ENCODE measurements around the gene TNFAIP3. TPM values are rescaled to one million over a fixed set of nuclear protein-coding genes. Genes with fewer than 3 reads are reported as not detected.
A peak's percentile ranks its signal among the peaks of the same experiment; 100 is the strongest.

TNFAIP3 gene
- total and polyA plus RNA-seq, 2 of the 4 experiments (the other 2 are of a cell fraction), result 5.0 to 14.2 TPM

DNA sequence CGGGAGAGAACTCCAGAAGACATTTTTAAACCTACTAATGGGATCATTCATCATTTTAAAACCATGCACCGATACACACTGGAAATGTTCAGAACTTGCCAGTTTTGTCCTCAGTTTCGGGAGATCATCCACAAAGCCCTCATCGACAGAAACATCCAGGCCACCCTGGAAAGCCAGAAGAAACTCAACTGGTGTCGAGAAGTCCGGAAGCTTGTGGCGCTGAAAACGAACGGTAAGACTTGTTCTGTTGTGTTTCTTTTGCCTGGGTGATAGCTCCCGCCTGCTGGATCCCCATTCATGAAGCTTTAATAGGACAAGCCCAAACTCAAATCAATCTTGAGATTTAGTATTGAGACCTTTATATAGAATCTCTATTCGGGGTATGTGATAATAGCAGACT lies 4.2 kb downstream of the TNFAIP3 start:
- no peak overlapping the region for H2AFZ ChIP-seq (replicated peaks; ENCODE audit: low read length, poor library complexity)
- peaks cover 22% of the 10 kb centered on the region for H3K36me3 ChIP-seq (ENCODE audit: control insufficient read depth, insufficient read depth, low read length)
- H4K8ac ChIP-seq (ENCODE audit: low read depth in 2 of 2, low read length in 2 of 2), result no peak overlapping the region
- no peak overlapping the region for H2BK15ac ChIP-seq (ENCODE audit: low read depth, low read length)
- H3K18ac ChIP-seq (ENCODE audit: low read depth, low read length), result no peak overlapping the region
- H3K27ac ChIP-seq (ENCODE audit: insufficient read depth, low read length), result no peak overlapping the region
- no peak overlapping the region for H2AK9ac ChIP-seq (replicated peaks; ENCODE audit: low read depth, low read length, poor library complexity)
- H3K23ac ChIP-seq (ENCODE audit: low read depth, low read length), result no peak overlapping the region
- H2BK5ac ChIP-seq (ENCODE audit: low read depth, low read length, poor library complexity, severe bottlenecking), result no peak overlapping the region
- 0 out of 2 replicates have a peak, but pooled peaks cover 6% of the 10 kb centered on the region for H4K20me1 ChIP-seq (ENCODE audit: insufficient read depth, low read length)
- 100% methylated on average over 2 of the region's 11 CpGs; no CpG with 5 or more reads in 1 of the 2 experiments for WGBS, 2 experiments (ENCODE audit: extremely low coverage in 2 of 2, insufficient read length in 1 of 2)
- DNase-seq (no peak), ATAC-seq (ENCODE audit: low read depth) (no peak)
- no peak overlapping the region for H3K4ac ChIP-seq (ENCODE audit: low read depth, low read length)
- H2BK20ac ChIP-seq (ENCODE audit: low read depth, low read length), result no peak overlapping the region
- peaks cover 13 to 51% of the 10 kb centered on the region in 2 experiments for H3K79me1 ChIP-seq (ENCODE audit: low read depth in 1 of 2, low read length in 2 of 2)
- no peaks in the 10 kb centered on the region for H3K9me3 ChIP-seq (ENCODE audit: control insufficient read depth, insufficient read depth, low read length)
- in situ Hi-C loops (cut with MboI; ENCODE audit: low sequenced_read_pairs) (no loop called here), intact Hi-C loops (cut with micrococcal nuclease) (loop anchor here (5.0 kb wide), 1 partner anchor 144 kb away; no protein-coding TSS in a partner anchor), dilution Hi-C loops (cut with HindIII; ENCODE audit: low sequenced_read_pairs, unreplicated experiment) (no loop called here)
- H3K4me1 ChIP-seq (ENCODE audit: control insufficient read depth, insufficient read depth, low read length), result peaks cover 15% of the 10 kb centered on the region
- H3K56ac ChIP-seq (ENCODE audit: extremely low read depth, insufficient read depth, low read length), result no peak overlapping the region
- H2AK5ac ChIP-seq (ENCODE audit: low read depth, low read length), result no peak overlapping the region
- ChIA-PET POLR2A (ENCODE audit: unreplicated experiment) (no interaction called here), CTCF (interaction anchor here (1.0 to 1.5 kb wide), 3 partner anchors 68 to 160 kb away, joined by 3 to 9 read pairs (median 4); no protein-coding TSS in a partner anchor)
- H3K14ac ChIP-seq (replicated peaks; ENCODE audit: low read depth, low read length), result no peak overlapping the region
- H3K27me3 ChIP-seq (ENCODE audit: control insufficient read depth, insufficient read depth, low read length), result no peaks in the 10 kb centered on the region
- TF ChIP-seq RFX5 (IDR thresholded peaks at IDR 0.05; ENCODE audit: low read depth, low read length) (no peak), FOS (IDR thresholded peaks at IDR 0.05; ENCODE audit: low read depth, low read length) (no peak), POLR2A (IDR thresholded peaks at IDR 0.05; ENCODE audit: low read depth, low read length) (no peak), CHD1 (IDR thresholded peaks at IDR 0.05; ENCODE audit: low read depth, low read length) (no peak), NFE2L2 (IDR thresholded peaks at IDR 0.05; ENCODE audit: low read depth, low read length) (no peak), SMC3 (IDR thresholded peaks at IDR 0.05; ENCODE audit: low read depth, low read length) (no peak), MAZ (IDR thresholded peaks at IDR 0.05; ENCODE audit: borderline replicate concordance, low read depth, low read length) (no peak), MXI1 (IDR thresholded peaks at IDR 0.05; ENCODE audit: borderline replicate concordance, low read depth, low read length) (no peak)
- TF ChIP-seq, protein P1, sequence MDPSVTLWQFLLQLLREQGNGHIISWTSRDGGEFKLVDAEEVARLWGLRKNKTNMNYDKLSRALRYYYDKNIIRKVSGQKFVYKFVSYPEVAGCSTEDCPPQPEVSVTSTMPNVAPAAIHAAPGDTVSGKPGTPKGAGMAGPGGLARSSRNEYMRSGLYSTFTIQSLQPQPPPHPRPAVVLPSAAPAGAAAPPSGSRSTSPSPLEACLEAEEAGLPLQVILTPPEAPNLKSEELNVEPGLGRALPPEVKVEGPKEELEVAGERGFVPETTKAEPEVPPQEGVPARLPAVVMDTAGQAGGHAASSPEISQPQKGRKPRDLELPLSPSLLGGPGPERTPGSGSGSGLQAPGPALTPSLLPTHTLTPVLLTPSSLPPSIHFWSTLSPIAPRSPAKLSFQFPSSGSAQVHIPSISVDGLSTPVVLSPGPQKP (IDR thresholded peaks at IDR 0.05; ENCODE audit: borderline replicate concordance, low read depth, low read length), result no peak
- TF ChIP-seq, protein P2, sequence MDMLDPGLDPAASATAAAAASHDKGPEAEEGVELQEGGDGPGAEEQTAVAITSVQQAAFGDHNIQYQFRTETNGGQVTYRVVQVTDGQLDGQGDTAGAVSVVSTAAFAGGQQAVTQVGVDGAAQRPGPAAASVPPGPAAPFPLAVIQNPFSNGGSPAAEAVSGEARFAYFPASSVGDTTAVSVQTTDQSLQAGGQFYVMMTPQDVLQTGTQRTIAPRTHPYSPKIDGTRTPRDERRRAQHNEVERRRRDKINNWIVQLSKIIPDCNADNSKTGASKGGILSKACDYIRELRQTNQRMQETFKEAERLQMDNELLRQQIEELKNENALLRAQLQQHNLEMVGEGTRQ (IDR thresholded peaks at IDR 0.05; ENCODE audit: low read depth, low read length), result no peak
- H3K9me1 ChIP-seq (ENCODE audit: insufficient read depth, low read length), result peaks cover 6% of the 10 kb centered on the region; the same call in 1 of the 2 replicates
- no peak overlapping the region for H3K9ac ChIP-seq (ENCODE audit: low read depth, low read length)
- no peak overlapping the region for H4K91ac ChIP-seq (ENCODE audit: insufficient read depth, low read depth, low read length)
- H3K4me2 ChIP-seq (ENCODE audit: low read depth, low read length), result peak overlapping the region; percentile 34; the same call in 1 of the 2 replicates
- H4K5ac ChIP-seq (ENCODE audit: low read depth, low read length), result no peak overlapping the region
- H2BK120ac ChIP-seq (ENCODE audit: low read depth, low read length), result no peak overlapping the region
- no TSS peak for BruUV-seq (replicated peaks)
- no peak overlapping the region for H3K4me3 ChIP-seq (ENCODE audit: insufficient read depth, low read depth, low read length)
